Measurements from ENCODE around the gene ARFIP1.

Gene ARFIP1

GRCh38 chr4:152941411-152941810, 161.7 kb downstream of the ARFIP1 start:
- no peak for DNase-seq

- DNase-seq = no peak
Observed at GRCh38 chr4:152942346-152942745, 162.6 kb downstream of the ARFIP1 start.

GRCh38 chr4:152943672-152944071, 163.9 kb downstream of the ARFIP1 start:
- DNase-seq = peak; percentile 50

- no peak for DNase-seq
Observed at GRCh38 chr4:152944666-152945320, 165.0 kb downstream of the ARFIP1 start.

GRCh38 chr4:152945639-152946038, 165.9 kb downstream of the ARFIP1 start:
- DNase-seq = no peak

GRCh38 chr4:152946446-152946845, 166.7 kb downstream of the ARFIP1 start:
- no peak for DNase-seq

GRCh38 chr4:152947311-152947710, 167.6 kb downstream of the ARFIP1 start:
- DNase-seq = no peak

- no peak for DNase-seq
Observed at GRCh38 chr4:152949930-152950329, 170.2 kb downstream of the ARFIP1 start.

GRCh38 chr4:152950402-152951274, 170.9 kb downstream of the ARFIP1 start:
- no peak for DNase-seq

- no peak for DNase-seq
Observed at GRCh38 chr4:152951348-152951747, 171.6 kb downstream of the ARFIP1 start.

GRCh38 chr4:152953514-152953913, 173.8 kb downstream of the ARFIP1 start:
- no peak for DNase-seq

- DNase-seq = no peak
Observed at GRCh38 chr4:152954741-152955140, 175.0 kb downstream of the ARFIP1 start.

- no peak for DNase-seq
Observed at GRCh38 chr4:152956147-152956546, 176.4 kb downstream of the ARFIP1 start.

- no peak for DNase-seq
Observed at GRCh38 chr4:152956650-152957436, 177.1 kb downstream of the ARFIP1 start.

- DNase-seq = no peak
Observed at GRCh38 chr4:152957437-152958171, 177.8 kb downstream of the ARFIP1 start.

- DNase-seq = no peak
Observed at GRCh38 chr4:152959080-152959479, 179.3 kb downstream of the ARFIP1 start.

GRCh38 chr4:152960082-152960481, 180.3 kb downstream of the ARFIP1 start:
- DNase-seq = no peak

GRCh38 chr4:152961014-152961772, 181.4 kb downstream of the ARFIP1 start:
- DNase-seq = no peak

GRCh38 chr4:152961773-152962115, 182.0 kb downstream of the ARFIP1 start:
- DNase-seq = no peak
